IgD-negative memory B cell (primary cell): ENCODE measurements around the gene OR1L6. TPM values are rescaled to one million over a fixed set of nuclear protein-coding genes. Genes with fewer than 3 reads are reported as not detected.
A peak's percentile ranks its signal among the peaks of the same experiment; 100 is the strongest.

Experiments
- H3K27ac Mint-ChIP-seq, 3 donors: one replicate each; pipeline ENCODE4 v1.8.0; 2020 to 2022; ENCODE audit warnings: mild to moderate bottlenecking in 3 of 3, mixed read lengths in 3 of 3, moderate library complexity in 1 of 3
- H3K27me3 Mint-ChIP-seq: one replicate; pipeline ENCODE4 v1.8.0; 2021; ENCODE audit warnings: mixed read lengths
- H3K36me3 Mint-ChIP-seq: one replicate; pipeline ENCODE4 v1.8.0; 2020; ENCODE audit warnings: mild to moderate bottlenecking, mixed read lengths
- H3K4me1 Mint-ChIP-seq, 3 donors: one replicate each; pipeline ENCODE4 v1.8.0; 2020 to 2022; ENCODE audit warnings: mixed read lengths in 3 of 3, mild to moderate bottlenecking in 1 of 3
- H3K4me3 Mint-ChIP-seq, 4 donors: one replicate each; pipeline ENCODE4 v1.8.0; 2020 to 2022; ENCODE audit warnings: mild to moderate bottlenecking in 4 of 4, mixed read lengths in 4 of 4, moderate library complexity in 3 of 4
- H3K9me3 Mint-ChIP-seq, 3 donors: one replicate each; pipeline ENCODE4 v1.8.0; 2020 to 2021; ENCODE audit warnings: mixed read lengths in 3 of 3, mild to moderate bottlenecking in 1 of 3
- polyA plus RNA-seq: library from polyadenylated mRNA; unstranded; fragments of 300-500 nt; fragmentation: Illumina TruSeq; gene quantifications from one replicate; pipeline ENCODE4 v1.2.3, GENCODE V29; 2021

Gene OR1L6, protein sequence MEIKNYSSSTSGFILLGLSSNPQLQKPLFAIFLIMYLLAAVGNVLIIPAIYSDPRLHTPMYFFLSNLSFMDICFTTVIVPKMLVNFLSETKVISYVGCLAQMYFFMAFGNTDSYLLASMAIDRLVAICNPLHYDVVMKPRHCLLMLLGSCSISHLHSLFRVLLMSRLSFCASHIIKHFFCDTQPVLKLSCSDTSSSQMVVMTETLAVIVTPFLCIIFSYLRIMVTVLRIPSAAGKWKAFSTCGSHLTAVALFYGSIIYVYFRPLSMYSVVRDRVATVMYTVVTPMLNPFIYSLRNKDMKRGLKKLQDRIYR
- polyA plus RNA-seq: not detected

DNA sequence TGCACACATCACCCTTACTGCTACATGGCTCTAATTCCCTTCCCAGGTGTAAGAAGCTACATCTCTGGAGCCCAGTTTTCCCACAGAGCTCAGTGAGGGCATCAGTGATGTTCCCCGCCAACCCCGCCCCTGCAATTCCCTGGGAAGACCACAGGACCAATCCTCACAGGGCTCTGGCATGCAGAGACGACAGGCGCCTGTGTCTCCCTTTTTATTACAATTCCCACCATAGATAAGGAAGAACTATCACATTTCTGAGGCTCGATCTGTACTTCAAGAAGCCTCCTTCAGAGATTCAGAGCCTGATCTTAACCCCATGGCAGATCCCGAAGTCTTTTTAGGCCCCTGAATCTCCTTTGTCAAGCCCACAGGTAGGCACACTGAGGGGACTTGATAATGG is at the start of gene OR1L6:
Gene OR1L6, plus strand, starts transcription at position 301 of the 400 bp plus-strand sequence. CDS start 7,545 bp downstream, outside the sequence.
- Mint-ChIP-seq H3K27me3 (no peaks in the 10 kb centered on the region), H3K27ac (no peak within 1 kb of the TSS), H3K4me1 (no peaks in the 10 kb centered on the region), H3K9me3 (peaks cover 4 to 9% (median 8%) of the 10 kb centered on the region in 3 donors), H3K36me3 (no peaks in the 10 kb centered on the region), H3K4me3 (no peak within 1 kb of the TSS)

DNA sequence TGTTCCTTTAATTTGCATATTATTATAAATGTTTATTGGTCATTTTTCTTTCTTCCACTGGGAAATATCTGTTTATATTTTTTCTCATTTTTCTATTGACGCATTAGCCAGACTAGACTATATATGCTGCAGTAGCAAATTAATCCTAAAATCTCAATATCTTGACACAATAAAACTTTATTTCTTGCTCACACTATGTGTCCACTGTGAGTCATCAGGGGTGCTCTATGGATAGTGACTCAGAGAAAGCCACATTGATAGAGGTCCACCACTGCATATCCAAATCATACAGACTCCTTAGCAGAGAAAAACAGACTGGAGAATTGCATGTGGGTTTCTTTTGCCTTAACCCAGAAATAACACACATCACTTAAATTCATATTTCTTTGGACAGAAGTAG is 46.4 kb upstream of the OR1L6 start:
- no peak overlapping the region for H3K27ac Mint-ChIP-seq
- peaks cover 4 to 19% (median 6%) of the 10 kb centered on the region in 3 donors for H3K9me3 Mint-ChIP-seq
- no peaks in the 10 kb centered on the region for H3K27me3 Mint-ChIP-seq
- no peaks in the 10 kb centered on the region for H3K4me1 Mint-ChIP-seq
- H3K4me3 Mint-ChIP-seq: no peak overlapping the region
- H3K36me3 Mint-ChIP-seq: no peaks in the 10 kb centered on the region

DNA sequence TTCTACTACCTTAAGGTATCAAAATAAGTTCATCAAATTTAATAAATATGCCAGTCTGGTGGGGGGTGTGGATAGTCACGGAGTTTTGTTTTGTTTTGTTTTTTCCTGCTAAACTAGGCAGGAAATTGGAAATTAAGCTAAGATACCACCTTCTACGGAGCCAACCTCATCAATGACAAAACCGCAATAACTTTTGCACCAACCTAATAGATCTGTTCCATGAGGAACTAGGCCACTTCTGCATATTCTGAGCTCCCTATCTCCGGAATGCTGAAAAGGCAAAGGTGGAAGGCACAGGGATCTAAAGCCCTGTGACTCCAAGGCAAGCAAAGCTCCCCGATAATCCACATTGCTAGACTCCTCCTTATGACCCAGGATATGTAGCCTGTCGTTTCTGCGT is 24.1 kb upstream of the OR1L6 start:
- Mint-ChIP-seq H3K9me3 (peaks cover 7 to 15% (median 14%) of the 10 kb centered on the region in 3 donors), H3K4me3 (no peak overlapping the region), H3K4me1 (no peaks in the 10 kb centered on the region), H3K27ac (peak overlapping the region in 1 of 3 donors; percentile 63), H3K27me3 (no peaks in the 10 kb centered on the region), H3K36me3 (no peaks in the 10 kb centered on the region)

DNA sequence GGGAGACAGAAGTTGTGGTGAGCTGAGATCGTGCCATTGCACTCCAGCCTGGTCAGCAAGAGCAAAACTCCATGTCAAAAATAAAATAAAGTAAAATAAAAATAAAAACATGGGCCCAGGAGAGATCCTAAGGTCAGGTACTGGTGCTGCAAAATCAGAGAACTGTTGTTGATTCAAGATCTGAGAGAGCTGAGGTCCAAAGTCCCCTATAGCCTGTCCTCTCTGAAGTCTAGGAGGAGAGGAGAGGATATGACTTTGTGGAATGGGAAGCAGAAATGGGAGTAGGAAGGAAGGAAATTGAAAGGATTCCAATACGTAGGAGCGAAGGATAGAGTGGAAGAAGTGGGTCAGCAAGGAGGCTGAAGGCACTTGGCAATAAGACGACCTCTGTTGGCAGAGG is 22.9 kb upstream of the OR1L6 start:
- H3K4me1 Mint-ChIP-seq: no peaks in the 10 kb centered on the region
- H3K4me3 Mint-ChIP-seq: no peak overlapping the region
- no peak overlapping the region for H3K27ac Mint-ChIP-seq
- H3K27me3 Mint-ChIP-seq: no peaks in the 10 kb centered on the region
- peaks cover 9 to 24% (median 17%) of the 10 kb centered on the region in 3 donors for H3K9me3 Mint-ChIP-seq
- no peaks in the 10 kb centered on the region for H3K36me3 Mint-ChIP-seq

DNA sequence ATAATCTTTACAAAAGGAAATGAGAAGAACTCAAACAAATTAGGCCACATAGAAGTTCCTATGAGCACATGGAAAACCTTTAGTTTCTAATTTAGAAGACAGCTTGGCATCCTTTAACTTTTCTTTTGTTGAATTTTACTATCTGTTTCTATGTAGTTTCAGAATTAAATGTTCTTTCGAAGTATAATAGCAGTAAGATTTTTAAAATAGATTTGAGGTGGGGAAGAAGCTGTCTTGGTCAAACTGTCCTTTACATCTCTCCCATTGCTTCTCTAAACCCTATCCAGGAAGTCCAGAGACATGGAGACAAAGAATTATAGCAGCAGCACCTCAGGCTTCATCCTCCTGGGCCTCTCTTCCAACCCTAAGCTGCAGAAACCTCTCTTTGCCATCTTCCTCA is 18.4 kb upstream of the OR1L6 start, which contains the start of gene OR1L4:
Gene OR1L4, plus strand, starts transcription at position 301 of the 400 bp plus-strand sequence. Its CDS starts 0 bp downstream, at position 301.
- Mint-ChIP-seq H3K9me3 (peaks cover 18 to 48% (median 37%) of the 10 kb centered on the region in 3 donors), H3K4me3 (peak within 1 kb of the TSS in 1 of 4 donors; percentile 70), H3K36me3 (no peaks in the 10 kb centered on the region), H3K27me3 (no peaks in the 10 kb centered on the region), H3K27ac (no peak within 1 kb of the TSS), H3K4me1 (no peaks in the 10 kb centered on the region)

DNA sequence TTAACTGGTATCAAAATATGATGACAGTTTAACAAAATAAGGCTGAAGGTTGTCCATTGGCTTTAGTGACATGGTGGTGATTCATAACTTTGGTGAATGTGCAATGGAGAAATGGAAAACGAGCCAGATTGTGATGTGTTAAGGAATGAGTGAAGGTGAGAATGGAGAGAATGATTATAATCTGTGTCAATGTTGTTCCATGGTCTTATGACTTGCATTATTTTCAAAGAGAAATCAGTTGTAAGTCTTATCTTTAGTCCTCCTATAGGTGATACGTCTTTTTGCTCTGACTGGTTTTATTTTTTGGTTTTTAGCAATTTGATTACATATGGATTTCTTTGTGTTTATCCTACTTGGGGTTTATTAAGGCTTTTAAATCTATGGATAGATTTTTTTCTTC is 12.7 kb downstream of the OR1L6 start:
- Mint-ChIP-seq H3K27ac (peak overlapping the region in 1 of 3 donors; percentile 81), H3K4me1 (no peaks in the 10 kb centered on the region), H3K4me3 (no peak overlapping the region), H3K36me3 (peaks cover 7% of the 10 kb centered on the region), H3K9me3 (peaks cover 5 to 16% (median 14%) of the 10 kb centered on the region in 3 donors), H3K27me3 (peaks cover 6% of the 10 kb centered on the region)

DNA sequence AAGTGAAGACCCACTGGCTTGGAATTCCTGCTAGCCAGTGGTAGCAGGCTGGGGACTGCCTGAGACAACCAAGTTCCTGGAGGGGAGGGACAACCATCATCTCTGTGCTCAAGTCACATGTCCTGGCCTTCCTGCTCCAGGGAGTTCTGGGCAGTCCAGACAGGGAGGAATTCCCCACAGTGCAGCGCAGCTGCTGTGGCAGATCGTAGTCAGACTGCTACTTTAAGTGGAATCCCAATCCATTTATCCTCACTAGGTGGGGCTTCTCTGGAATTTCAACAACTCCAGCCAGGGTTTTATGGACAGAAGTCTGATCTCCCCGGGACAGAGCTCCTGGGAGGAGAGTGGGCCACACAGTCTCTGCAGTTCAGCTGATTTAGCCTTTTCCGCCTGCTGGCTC is 25.7 kb downstream of the OR1L6 start:
- Mint-ChIP-seq H3K27ac (no peak overlapping the region), H3K4me3 (peak overlapping the region in 1 of 4 donors; percentile 49), H3K4me1 (no peaks in the 10 kb centered on the region), H3K9me3 (peaks cover 6 to 19% (median 18%) of the 10 kb centered on the region in 3 donors), H3K36me3 (peaks cover 6% of the 10 kb centered on the region), H3K27me3 (no peaks in the 10 kb centered on the region)

DNA sequence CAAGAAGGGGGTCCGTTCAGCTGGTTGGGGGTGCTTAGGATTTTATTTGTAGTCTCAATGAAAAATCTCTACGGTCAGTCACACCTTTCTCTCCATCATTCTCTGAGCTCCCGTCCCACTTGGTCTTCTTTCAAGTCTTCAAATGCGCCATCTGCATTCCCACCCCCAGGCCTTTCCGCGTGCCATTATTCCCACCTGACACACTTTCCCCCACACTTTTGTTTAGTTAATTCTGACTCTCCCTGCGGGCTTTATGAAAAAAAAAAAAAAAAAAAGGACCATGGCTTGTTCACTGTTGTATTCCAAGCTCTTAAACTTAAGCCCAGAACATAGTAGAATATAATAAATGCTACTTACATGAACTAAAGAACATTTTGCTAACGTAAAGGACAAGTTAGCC is 34.9 kb downstream of the OR1L6 start:
- Mint-ChIP-seq H3K27ac (no peak overlapping the region), H3K27me3 (no peaks in the 10 kb centered on the region), H3K36me3 (peaks cover 8% of the 10 kb centered on the region), H3K4me3 (no peak overlapping the region), H3K9me3 (peaks cover 3 to 11% (median 6%) of the 10 kb centered on the region in 3 donors), H3K4me1 (no peaks in the 10 kb centered on the region)

DNA sequence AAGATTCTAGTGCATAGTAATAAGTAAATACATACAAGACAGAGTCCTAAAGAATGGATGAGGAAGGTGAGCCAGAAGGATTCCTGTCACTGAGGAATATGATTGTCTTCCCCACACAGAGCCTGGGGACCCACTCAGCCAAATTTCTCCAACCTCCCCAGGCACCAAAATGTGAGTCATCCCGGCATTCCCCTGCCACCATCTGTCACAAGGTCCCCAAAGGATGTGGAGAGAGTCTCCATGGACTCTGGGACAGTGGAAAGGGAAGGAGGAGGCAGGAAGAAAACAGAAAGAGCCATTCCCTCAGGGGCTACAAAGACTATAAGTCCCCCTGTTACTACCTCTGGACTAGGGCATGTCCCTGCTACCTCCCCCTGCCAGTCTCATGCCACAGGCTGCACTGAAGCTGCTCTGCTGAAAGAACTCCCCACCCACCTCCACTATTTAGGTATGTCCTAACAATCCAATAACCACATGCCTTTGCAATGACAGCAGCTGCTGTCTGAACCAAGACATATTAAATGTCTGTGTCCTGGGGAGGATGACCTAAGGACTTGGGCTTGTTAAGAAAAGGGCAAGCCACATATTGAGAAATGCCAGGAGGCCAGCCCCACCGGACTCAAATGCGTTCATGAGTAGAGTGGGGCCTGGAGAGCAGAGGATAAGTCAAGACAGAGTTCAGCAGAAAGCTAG is 36.0 kb downstream of the OR1L6 start:
- H3K4me3 Mint-ChIP-seq: no peak overlapping the region
- no peaks in the 10 kb centered on the region for H3K27me3 Mint-ChIP-seq
- H3K36me3 Mint-ChIP-seq: peaks cover 8% of the 10 kb centered on the region
- H3K27ac Mint-ChIP-seq: no peak overlapping the region
- H3K9me3 Mint-ChIP-seq: peaks cover under 1 to 6% (median 5%) of the 10 kb centered on the region in 3 donors
- H3K4me1 Mint-ChIP-seq: no peaks in the 10 kb centered on the region

DNA sequence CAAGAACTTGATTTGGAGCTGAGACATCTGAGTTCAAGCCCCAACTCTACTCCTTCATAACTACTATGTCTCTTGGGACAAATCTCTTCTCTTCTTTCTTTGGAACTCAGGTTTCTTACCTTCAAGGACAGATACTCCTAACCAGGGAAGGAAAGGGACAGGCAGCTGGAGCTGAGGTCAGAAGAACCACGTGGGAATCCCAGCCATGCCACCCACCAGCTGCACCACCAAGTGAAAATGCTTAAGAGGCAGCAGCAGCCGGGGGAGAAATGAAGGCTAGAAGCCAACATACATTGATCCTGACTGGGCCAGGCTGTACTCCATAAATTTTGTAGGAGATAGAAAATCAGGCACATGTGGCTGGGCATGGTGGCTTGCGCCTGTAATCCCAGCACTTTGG is 37.1 kb downstream of the OR1L6 start:
- H3K27me3 Mint-ChIP-seq: no peaks in the 10 kb centered on the region
- no peak overlapping the region for H3K27ac Mint-ChIP-seq
- no peaks in the 10 kb centered on the region for H3K9me3 Mint-ChIP-seq
- no peak overlapping the region for H3K4me3 Mint-ChIP-seq
- no peaks in the 10 kb centered on the region for H3K4me1 Mint-ChIP-seq
- H3K36me3 Mint-ChIP-seq: peaks cover 6% of the 10 kb centered on the region

DNA sequence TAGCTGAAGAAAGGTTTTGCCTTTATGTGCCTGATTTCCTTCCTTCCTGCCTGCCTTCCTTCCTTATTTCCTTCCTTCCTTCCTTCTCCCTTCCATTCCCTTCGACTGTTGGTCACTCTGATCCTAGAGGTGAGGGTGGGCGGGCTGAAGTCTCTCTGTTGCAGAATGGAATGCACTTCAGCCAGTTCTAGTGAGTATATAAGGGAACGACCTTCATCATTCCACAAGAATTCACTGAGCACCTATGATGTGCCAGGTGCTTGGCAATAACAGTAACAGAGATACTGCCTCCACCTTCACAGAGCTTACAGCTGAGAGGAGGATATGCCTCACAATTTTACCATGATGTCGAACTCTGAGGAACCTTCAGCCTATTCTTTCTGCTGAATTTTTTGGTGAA is 37.9 kb downstream of the OR1L6 start:
- H3K4me3 Mint-ChIP-seq: no peak overlapping the region
- peaks cover 3% of the 10 kb centered on the region for H3K36me3 Mint-ChIP-seq
- H3K9me3 Mint-ChIP-seq: no peaks in the 10 kb centered on the region
- no peaks in the 10 kb centered on the region for H3K4me1 Mint-ChIP-seq
- H3K27ac Mint-ChIP-seq: no peak overlapping the region
- H3K27me3 Mint-ChIP-seq: no peaks in the 10 kb centered on the region

DNA sequence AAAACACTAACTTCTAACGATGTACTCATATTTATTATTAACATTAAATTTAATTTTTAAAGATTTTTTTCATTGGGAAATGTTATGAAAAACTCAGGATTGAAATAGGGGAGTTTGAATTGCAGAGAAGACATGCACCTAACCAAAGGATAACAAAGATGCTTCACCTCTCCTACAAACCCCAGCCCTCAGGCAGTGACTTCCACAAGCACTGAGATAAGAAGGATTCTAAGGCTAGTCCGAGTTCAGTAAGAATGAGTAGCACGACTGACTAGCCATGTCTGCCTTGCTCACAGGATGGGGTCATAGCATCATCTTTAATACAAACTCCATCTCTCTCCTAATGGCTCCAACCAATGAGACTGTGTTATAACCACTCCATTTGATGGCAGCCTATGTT is 39.6 kb downstream of the OR1L6 start:
- no peak overlapping the region for H3K4me3 Mint-ChIP-seq
- H3K4me1 Mint-ChIP-seq: no peaks in the 10 kb centered on the region
- no peaks in the 10 kb centered on the region for H3K9me3 Mint-ChIP-seq
- peaks cover 3% of the 10 kb centered on the region for H3K36me3 Mint-ChIP-seq
- H3K27me3 Mint-ChIP-seq: no peaks in the 10 kb centered on the region
- H3K27ac Mint-ChIP-seq: no peak overlapping the region

DNA sequence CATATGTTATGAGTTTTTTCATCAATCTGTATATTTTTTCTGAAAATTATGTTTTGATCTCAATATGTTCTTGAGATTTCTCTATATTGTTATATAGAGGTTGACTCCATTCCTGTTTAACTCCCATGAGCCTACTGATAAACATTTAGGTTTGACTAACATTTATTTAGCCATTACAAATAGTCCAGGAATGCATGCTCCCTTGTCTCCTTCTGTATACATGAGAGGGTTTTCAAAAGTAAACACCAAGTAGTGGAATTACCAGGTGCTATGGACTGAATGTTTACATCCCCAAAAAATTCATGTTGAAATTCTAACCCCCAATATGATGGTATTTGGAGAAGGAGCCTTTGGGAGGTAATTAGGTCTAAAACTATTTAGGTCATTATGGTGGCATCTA is 43.2 kb downstream of the OR1L6 start:
- Mint-ChIP-seq H3K4me3 (no peak overlapping the region), H3K27ac (no peak overlapping the region), H3K36me3 (peaks cover 2% of the 10 kb centered on the region), H3K27me3 (no peaks in the 10 kb centered on the region), H3K9me3 (no peaks in the 10 kb centered on the region), H3K4me1 (no peaks in the 10 kb centered on the region)

DNA sequence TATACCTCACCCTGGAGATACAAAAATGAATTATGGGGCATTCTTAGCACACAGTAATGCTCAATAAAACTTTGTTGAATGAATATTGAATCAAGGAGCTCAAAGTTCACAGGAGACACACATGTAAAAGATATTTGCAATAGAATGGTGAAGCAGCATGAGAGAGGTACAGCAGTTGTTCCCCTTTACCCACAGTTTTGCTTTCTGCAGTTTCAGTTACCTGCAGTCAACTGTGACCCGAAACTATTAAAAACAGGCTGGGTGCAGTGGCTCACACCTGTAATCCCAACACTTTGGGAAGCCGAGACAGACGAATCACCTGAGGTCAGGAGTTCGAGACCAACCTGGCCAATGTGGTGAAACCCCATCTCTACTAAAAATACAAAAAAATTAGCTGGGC is 44.2 kb downstream of the OR1L6 start:
- Mint-ChIP-seq H3K36me3 (peaks cover 2% of the 10 kb centered on the region), H3K27me3 (no peaks in the 10 kb centered on the region), H3K4me1 (no peaks in the 10 kb centered on the region), H3K9me3 (no peaks in the 10 kb centered on the region), H3K4me3 (no peak overlapping the region), H3K27ac (no peak overlapping the region)

DNA sequence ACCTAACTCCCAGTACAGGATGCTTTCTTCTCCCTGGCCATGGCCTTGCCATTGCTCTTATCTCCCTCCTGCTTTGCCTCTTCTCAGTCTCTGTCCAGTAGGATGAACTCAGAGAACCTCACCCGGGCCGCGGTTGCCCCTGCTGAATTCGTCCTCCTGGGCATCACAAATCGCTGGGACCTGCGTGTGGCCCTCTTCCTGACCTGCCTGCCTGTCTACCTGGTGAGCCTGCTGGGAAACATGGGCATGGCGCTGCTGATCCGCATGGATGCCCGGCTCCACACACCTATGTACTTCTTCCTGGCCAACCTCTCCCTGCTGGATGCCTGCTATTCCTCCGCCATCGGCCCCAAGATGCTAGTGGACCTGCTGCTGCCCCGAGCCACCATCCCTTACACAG is 46.7 kb downstream of the OR1L6 start, which contains the start of gene OR5C1:
Gene OR5C1, plus strand, starts transcription at position 103 of the 400 bp plus-strand sequence. Its CDS starts 0 bp downstream, at position 103.
- H3K36me3 Mint-ChIP-seq: peaks cover 6% of the 10 kb centered on the region
- peaks cover 0 to 1% (median 0%) of the 10 kb centered on the region in 3 donors for H3K4me1 Mint-ChIP-seq
- no peaks in the 10 kb centered on the region for H3K9me3 Mint-ChIP-seq
- H3K27me3 Mint-ChIP-seq: no peaks in the 10 kb centered on the region
- H3K4me3 Mint-ChIP-seq: no peak within 1 kb of the TSS
- H3K27ac Mint-ChIP-seq: no peak within 1 kb of the TSS
